Small intestine (tissue), 7 donors: ENCODE data around the gene CHRNA3. TPM values are rescaled to one million over a fixed set of nuclear protein-coding genes. Genes with fewer than 3 reads are reported as not detected.
"Not testable (repeated sequence)": the region's sequence is repeated elsewhere in the genome, so short reads cannot be mapped to it uniquely, and the experiment has no call there.

Experiments used
- DNase-seq, 2 donors: peaks; one replicate each; pipeline versions ENCODE4 v3.0.0 to v3.0.0-alpha.2; 2013
- FAIRE-seq: peaks from 2 replicates; lab custom pipeline; 2012; peaks lifted over from hg19 to GRCh38; lab: Jason Lieb, UNC
- H3K27ac ChIP-seq, 3 donors: one replicate each; pipeline ENCODE4 v1.5.1; 2013; ENCODE audit warnings: low read length in 2 of 3, mild to moderate bottlenecking in 2 of 3, control low read depth in 1 of 3, inconsistent platforms in 1 of 3, low read depth in 1 of 3, moderate library complexity in 1 of 3
- H3K27me3 ChIP-seq, 3 donors: one replicate each; pipeline ENCODE4 v1.6.1; 2013; ENCODE audit warnings: low read length in 3 of 3, inconsistent platforms in 1 of 3; ENCODE audit not compliant: control insufficient read depth in 3 of 3, insufficient read depth in 3 of 3
- H3K36me3 ChIP-seq, 3 donors: one replicate each; pipeline ENCODE4 v1.6.1; 2013; ENCODE audit warnings: low read length in 3 of 3, inconsistent platforms in 1 of 3, low read depth in 1 of 3, mild to moderate bottlenecking in 1 of 3, moderate library complexity in 1 of 3; ENCODE audit not compliant: control insufficient read depth in 3 of 3, insufficient read depth in 2 of 3
- H3K4me1 ChIP-seq, 3 donors: one replicate each; pipeline ENCODE4 v1.6.1; 2013; ENCODE audit warnings: low read length in 2 of 3, inconsistent platforms in 1 of 3, low read depth in 1 of 3, mild to moderate bottlenecking in 1 of 3, moderate library complexity in 1 of 3; ENCODE audit not compliant: control insufficient read depth in 3 of 3, insufficient read depth in 2 of 3
- H3K4me3 ChIP-seq, 3 donors: one replicate each; pipeline ENCODE4 v1.5.1; 2013; ENCODE audit warnings: low read length in 3 of 3, control low read depth in 1 of 3, inconsistent platforms in 1 of 3, low read depth in 1 of 3, mild to moderate bottlenecking in 1 of 3, moderate library complexity in 1 of 3
- H3K9me3 ChIP-seq, 2 donors: one replicate each; pipeline ENCODE4 v1.6.1; 2013; ENCODE audit warnings: low read depth in 1 of 2, low read length in 1 of 2; ENCODE audit not compliant: control insufficient read depth in 2 of 2, insufficient read depth in 1 of 2
- WGBS, 3 donors: extraction: QIAGEN DNeasy Blood & Tissue Kit; methylation state at CpG; one replicate each; pipeline ENCODE4 v1.1.7; 2013; 5-methylcytosine and 5-hydroxymethylcytosine counted together
- polyA plus RNA-seq, 4 donors: library from polyadenylated mRNA; stranded (reverse) in 3 of 4; unstranded in 1 of 4; fragments of 200-250 nt in 3 of 4; fragments of 120-200 nt in 1 of 4; gene quantifications; one replicate each; pipeline versions ENCODE4 v1.2.1 to v1.2.3, GENCODE V29; 2013
- donor health status: healthy with polysubstance abuse.
- donor health status: control.
- donor health status: control.
- donor health status: Bipolar disorder and iron deficiency.
- donor health status: healthy.

CHRNA3 gene
- polyA plus RNA-seq, 4 donors: 2.2 to 7.3 TPM; not detected in 2

DNA sequence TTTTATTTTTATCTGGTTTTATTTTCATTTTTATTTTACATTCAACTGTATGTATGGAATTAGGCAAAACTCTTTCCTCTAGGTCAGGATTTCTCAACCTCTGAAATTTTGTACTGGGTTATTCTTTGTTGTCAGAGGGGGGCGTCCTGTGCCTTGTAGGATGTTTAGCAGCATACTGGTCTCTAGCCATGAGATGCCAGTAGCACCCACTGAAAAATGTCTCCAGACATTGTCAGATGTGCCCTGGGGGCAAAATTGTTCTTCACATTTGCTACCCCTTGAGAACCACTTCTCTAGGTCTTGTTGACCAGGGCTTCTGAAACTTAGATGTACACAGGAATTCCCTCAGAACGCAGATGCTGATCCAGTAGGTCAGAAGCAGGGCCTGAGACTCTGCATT lies 50.1 kb downstream of the CHRNA3 start:
- 83 to 94% (median 91%) methylated on average over 2 of the region's 2 CpGs for WGBS, 3 donors
- Histone ChIP-seq H3K4me1 (no peaks in the 10 kb centered on the region), H3K9me3 (no peaks in the 10 kb centered on the region), H3K36me3 (no peaks in the 10 kb centered on the region), H3K4me3 (no peak overlapping the region), H3K27ac (no peak overlapping the region), H3K27me3 (peaks cover 0 to 7% (median 0%) of the 10 kb centered on the region in 3 donors)
- no peak for FAIRE-seq
- DNase-seq: no peak

- FAIRE-seq (no peak), DNase-seq (peak in 1 of 2 donors; percentile 57)
- no peaks in the 10 kb centered on the region for H3K4me1 ChIP-seq
- H3K36me3 ChIP-seq: no peaks in the 10 kb centered on the region
- no peaks in the 10 kb centered on the region for H3K9me3 ChIP-seq
- peak overlapping the region in 1 of 3 donors; percentile 27 for H3K27ac ChIP-seq
- peaks cover 0 to 22% (median 0%) of the 10 kb centered on the region in 3 donors for H3K27me3 ChIP-seq
- H3K4me3 ChIP-seq: no peak overlapping the region
- WGBS, 3 donors: 15 to 44% (median 29%) methylated on average over 4 of the region's 4 CpGs
These were observed 53.3 kb downstream of the CHRNA3 start for GRCh38 chr15:78567531-78567930.

- peak overlapping the region in 2 of 3 donors; percentile 1 to 73 for H3K27ac ChIP-seq
- H3K9me3 ChIP-seq: no peaks in the 10 kb centered on the region
- DNase-seq: peak; percentile 33 to 34
- peak overlapping the region; percentile 40 to 82 (median 50) for H3K4me3 ChIP-seq
- no peaks in the 10 kb centered on the region for H3K36me3 ChIP-seq
- H3K4me1 ChIP-seq: no peaks in the 10 kb centered on the region
- H3K27me3 ChIP-seq: peaks cover 0 to 24% (median 0%) of the 10 kb centered on the region in 3 donors
- no peak for FAIRE-seq
- 2 to 5% (median 4%) methylated on average over 19 of the region's 19 CpGs for WGBS, 3 donors
These were observed 54.6 kb downstream of the CHRNA3 start for GRCh38 chr15:78565951-78566774.

DNA sequence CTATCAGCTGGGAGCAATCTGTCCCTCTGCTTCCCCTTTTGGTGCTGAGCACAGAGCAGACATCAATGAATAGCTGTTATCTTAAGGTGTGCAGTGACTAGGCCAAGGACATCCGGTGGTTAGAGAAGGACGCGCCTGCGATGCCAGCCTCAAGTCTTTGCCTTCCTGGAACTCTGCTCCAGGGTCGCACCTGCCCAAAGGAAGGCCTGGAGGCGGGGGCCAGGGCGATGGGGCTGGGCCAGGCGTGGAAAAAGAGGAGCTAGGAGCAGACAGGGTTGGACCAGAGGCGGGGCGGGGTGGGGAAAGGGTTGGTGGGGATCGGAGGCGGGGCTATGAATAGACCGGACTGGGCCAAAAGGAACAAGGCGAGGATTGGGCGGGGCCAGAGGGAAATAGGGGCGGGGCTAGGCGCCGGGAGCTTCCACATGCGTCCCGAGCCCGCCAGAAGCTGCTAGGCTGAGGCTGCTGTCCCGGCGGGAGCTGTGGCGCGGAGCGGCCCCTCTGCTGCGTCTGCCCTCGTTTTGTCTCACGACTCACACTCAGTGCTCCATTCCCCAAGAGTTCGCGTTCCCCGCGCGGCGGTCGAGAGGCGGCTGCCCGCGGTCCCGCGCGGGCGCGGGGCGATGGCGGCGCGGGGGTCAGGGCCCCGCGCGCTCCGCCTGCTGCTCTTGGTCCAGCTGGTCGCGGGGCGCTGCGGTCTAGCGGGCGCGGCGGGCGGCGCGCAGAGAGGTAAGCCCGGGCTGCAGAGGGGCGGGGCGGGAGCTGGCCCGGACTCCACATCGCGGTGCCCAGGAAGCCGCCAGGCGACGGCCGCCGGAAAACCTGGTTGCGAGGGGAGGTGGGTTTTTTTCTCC lies 55.5 kb downstream of the CHRNA3 start, which contains the start of gene CHRNA5:
Gene CHRNA5, plus strand, starts transcription at position 424 of the 854 bp plus-strand sequence. Its CDS starts 200 bp downstream, at position 624.
- Histone ChIP-seq H3K9me3 (no peaks in the 10 kb centered on the region), H3K27ac (peak within 1 kb of the TSS; percentile 1 to 73 (median 1)), H3K4me3 (peak within 1 kb of the TSS; percentile 40 to 82 (median 50)), H3K27me3 (peaks cover 0 to 24% (median 0%) of the 10 kb centered on the region in 3 donors), H3K4me1 (no peaks in the 10 kb centered on the region), H3K36me3 (no peaks in the 10 kb centered on the region)
- DNase-seq: peak; percentile 89 to 92
- WGBS, 3 donors: 0 to 1% (median 0%) methylated on average over 47 to 75 of the region's 75 CpGs
- no peak for FAIRE-seq

GRCh38 chr15:78564743-78565096 lies 56.1 kb downstream of the CHRNA3 start:
- DNase-seq (no peak), FAIRE-seq (no peak)
- H3K36me3 ChIP-seq: no peaks in the 10 kb centered on the region
- H3K27me3 ChIP-seq: peaks cover 0 to 24% (median 0%) of the 10 kb centered on the region in 3 donors
- no peaks in the 10 kb centered on the region for H3K9me3 ChIP-seq
- H3K27ac ChIP-seq: no peak overlapping the region
- no peak overlapping the region for H3K4me3 ChIP-seq
- WGBS, 3 donors: 48 to 59% (median 57%) methylated on average over 11 of the region's 11 CpGs
- no peaks in the 10 kb centered on the region for H3K4me1 ChIP-seq

GRCh38 chr15:78563092-78563491 lies 57.7 kb downstream of the CHRNA3 start:
- no peak overlapping the region for H3K27ac ChIP-seq
- 67 to 87% (median 79%) methylated on average over 2 of the region's 2 CpGs for WGBS, 3 donors
- no peaks in the 10 kb centered on the region for H3K9me3 ChIP-seq
- no peak overlapping the region for H3K4me3 ChIP-seq
- DNase-seq: no peak
- H3K27me3 ChIP-seq: peaks cover 0 to 24% (median 0%) of the 10 kb centered on the region in 3 donors
- no peaks in the 10 kb centered on the region for H3K36me3 ChIP-seq
- FAIRE-seq: no peak
- no peaks in the 10 kb centered on the region for H3K4me1 ChIP-seq

- no peak for DNase-seq
- no peak overlapping the region for H3K27ac ChIP-seq
- no peaks in the 10 kb centered on the region for H3K36me3 ChIP-seq
- H3K9me3 ChIP-seq: no peaks in the 10 kb centered on the region
- FAIRE-seq: no peak
- 87 to 92% (median 90%) methylated on average over 5 of the region's 5 CpGs for WGBS, 3 donors
- no peak overlapping the region for H3K4me3 ChIP-seq
- peaks cover 0 to 24% (median 0%) of the 10 kb centered on the region in 3 donors for H3K27me3 ChIP-seq
- H3K4me1 ChIP-seq: no peaks in the 10 kb centered on the region
These were observed 59.3 kb downstream of the CHRNA3 start for GRCh38 chr15:78561490-78561889.

GRCh38 chr15:78560201-78560600 lies 60.6 kb downstream of the CHRNA3 start:
- H3K27ac ChIP-seq, DNase-seq, H3K4me1 ChIP-seq, H3K4me3 ChIP-seq, H3K36me3 ChIP-seq, FAIRE-seq, H3K9me3 ChIP-seq: not testable (repeated sequence)
- peaks cover 0 to 18% (median 0%) of the 10 kb centered on the region in 3 donors for H3K27me3 ChIP-seq
- WGBS, 3 donors: 93 to 99% (median 96%) methylated on average over 10 of the region's 10 CpGs
